ENCODE results near the gene RUNDC1.

DNA sequence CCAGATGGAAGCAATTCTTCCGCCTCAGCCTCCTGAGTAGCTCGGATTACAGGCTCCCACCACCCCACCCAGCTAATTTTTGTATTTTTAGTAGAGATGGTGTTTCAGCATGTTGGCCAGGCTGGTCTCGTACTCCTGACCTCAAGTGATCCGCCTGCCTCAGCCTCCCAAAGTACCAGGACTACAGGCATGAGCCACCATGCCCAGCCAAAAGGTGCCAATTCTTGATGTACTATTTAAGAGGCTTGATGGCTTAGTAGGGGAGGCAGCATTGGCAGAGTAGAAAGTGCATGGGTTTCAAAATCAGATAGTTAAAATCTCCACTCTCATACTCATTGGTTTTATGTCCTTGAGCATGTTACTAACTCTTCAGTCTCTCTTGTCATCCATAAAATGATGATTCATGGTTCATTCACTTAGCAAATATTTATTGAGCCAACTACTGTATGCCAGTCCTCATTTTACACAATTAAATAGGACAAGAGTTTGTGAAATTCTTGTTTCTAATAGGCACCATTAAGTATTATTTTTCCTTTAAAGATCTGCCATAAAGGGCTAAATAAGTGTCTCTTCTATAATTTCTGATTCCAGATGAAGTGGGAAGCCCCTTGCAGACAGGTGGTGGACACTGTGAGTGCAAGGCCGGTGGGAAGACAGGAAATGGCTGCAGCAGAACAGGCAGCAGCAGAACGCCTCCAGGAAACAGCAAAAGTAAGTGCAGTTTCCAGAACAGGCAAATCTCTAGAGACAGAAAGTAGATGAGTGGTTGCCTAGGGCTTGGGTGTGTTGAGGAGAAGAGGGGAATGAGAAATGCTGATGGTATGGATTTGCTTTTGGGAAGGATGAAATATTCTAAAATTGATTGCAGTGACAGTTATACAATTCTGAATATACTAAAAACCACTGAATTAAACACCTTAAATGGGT, 9.6 kb downstream of the RUNDC1 start:
- TF ChIP-seq POLR2AphosphoS5 (IDR thresholded peaks at IDR 0.05; ENCODE audit: low read depth, low read length) (no peak), POLR2A (IDR thresholded peaks at IDR 0.05; ENCODE audit: low read depth, low read length) (no peak), TAF1 (IDR thresholded peaks at IDR 0.05; ENCODE audit: borderline replicate concordance, low read depth, low read length) (no peak)
